ENCODE data around the gene RNLS. TPM values are rescaled to one million over a fixed set of nuclear protein-coding genes. Genes with fewer than 3 reads are reported as not detected.

RNLS gene
- total RNA-seq, 1 experiment from 2014 or later, result 8.7 TPM

DNA sequence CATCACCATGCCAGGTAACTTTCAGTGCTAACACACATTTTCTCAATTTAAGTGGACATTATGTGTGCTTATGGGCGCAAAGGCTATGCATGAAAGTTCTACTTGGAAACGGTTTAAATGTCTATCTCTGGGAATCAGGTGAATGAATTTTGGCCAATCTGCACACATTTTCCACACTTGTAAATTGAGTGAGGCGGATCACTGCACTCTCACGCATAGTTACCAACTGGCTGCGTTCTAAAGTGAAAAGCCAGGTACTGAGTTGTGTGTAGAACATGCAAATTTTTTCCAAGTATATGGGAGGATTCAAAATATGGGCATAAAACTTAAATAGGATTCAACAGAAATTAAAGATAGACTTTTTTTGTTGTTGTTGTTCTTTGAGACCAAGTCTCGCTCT is 323.7 kb downstream of the RNLS start:
- no peaks in the 10 kb centered on the region for H3K4me1 Mint-ChIP-seq
- ChIA-PET POLR2A (no interaction called here), CTCF (no interaction called here)
- DNase-seq (ENCODE audit: low spot score) (no peak), ATAC-seq (no peak)
- peaks cover 4% of the 10 kb centered on the region; the same call in 1 of the 2 replicates for H3K9me3 Mint-ChIP-seq
- no peak overlapping the region for H3K27ac Mint-ChIP-seq
- H3K27me3 Mint-ChIP-seq (ENCODE audit: low read depth), result no peaks in the 10 kb centered on the region; the same call in 1 of the 2 replicates
- TF ChIP-seq ZNF512 (CRISPR knock-in tag; IDR thresholded peaks at IDR 0.05; ENCODE audit: borderline replicate concordance), result no peak
- TF ChIP-seq ZNF232 (CRISPR knock-in tag; IDR thresholded peaks at IDR 0.05), result no peak
- TF ChIP-seq EMX1 (CRISPR knock-in tag; IDR thresholded peaks at IDR 0.05), result no peak
- TF ChIP-seq AFF4 (CRISPR knock-in tag; IDR thresholded peaks at IDR 0.05; ENCODE audit: borderline replicate concordance), result no peak
- TF ChIP-seq TCF7 (CRISPR knock-in tag; IDR thresholded peaks at IDR 0.05; ENCODE audit: low read depth), result no peak
- TF ChIP-seq CREB1 (CRISPR knock-in tag; IDR thresholded peaks at IDR 0.05), result no peak
- TF ChIP-seq TP53 (CRISPR knock-in tag; IDR thresholded peaks at IDR 0.05), result no peak
- TF ChIP-seq CREM (CRISPR knock-in tag; IDR thresholded peaks at IDR 0.05), result no peak
- no peak for TF ChIP-seq ZNF263 (CRISPR knock-in tag; IDR thresholded peaks at IDR 0.05; ENCODE audit: low read depth)
- TF ChIP-seq, protein P1, sequence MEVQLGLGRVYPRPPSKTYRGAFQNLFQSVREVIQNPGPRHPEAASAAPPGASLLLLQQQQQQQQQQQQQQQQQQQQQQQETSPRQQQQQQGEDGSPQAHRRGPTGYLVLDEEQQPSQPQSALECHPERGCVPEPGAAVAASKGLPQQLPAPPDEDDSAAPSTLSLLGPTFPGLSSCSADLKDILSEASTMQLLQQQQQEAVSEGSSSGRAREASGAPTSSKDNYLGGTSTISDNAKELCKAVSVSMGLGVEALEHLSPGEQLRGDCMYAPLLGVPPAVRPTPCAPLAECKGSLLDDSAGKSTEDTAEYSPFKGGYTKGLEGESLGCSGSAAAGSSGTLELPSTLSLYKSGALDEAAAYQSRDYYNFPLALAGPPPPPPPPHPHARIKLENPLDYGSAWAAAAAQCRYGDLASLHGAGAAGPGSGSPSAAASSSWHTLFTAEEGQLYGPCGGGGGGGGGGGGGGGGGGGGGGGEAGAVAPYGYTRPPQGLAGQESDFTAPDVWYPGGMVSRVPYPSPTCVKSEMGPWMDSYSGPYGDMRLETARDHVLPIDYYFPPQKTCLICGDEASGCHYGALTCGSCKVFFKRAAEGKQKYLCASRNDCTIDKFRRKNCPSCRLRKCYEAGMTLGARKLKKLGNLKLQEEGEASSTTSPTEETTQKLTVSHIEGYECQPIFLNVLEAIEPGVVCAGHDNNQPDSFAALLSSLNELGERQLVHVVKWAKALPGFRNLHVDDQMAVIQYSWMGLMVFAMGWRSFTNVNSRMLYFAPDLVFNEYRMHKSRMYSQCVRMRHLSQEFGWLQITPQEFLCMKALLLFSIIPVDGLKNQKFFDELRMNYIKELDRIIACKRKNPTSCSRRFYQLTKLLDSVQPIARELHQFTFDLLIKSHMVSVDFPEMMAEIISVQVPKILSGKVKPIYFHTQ (CRISPR knock-in tag; IDR thresholded peaks at IDR 0.05), result no peak
- TF ChIP-seq SOX15 (CRISPR knock-in tag; IDR thresholded peaks at IDR 0.05), result no peak
- no peak for TF ChIP-seq MAX (CRISPR knock-in tag; IDR thresholded peaks at IDR 0.05)
- TF ChIP-seq ATF2 (CRISPR knock-in tag; IDR thresholded peaks at IDR 0.05; ENCODE audit: borderline replicate concordance, low read depth), result no peak
- TF ChIP-seq E2F1 (CRISPR knock-in tag; IDR thresholded peaks at IDR 0.05), result no peak
- TF ChIP-seq ZNF532 (CRISPR knock-in tag; IDR thresholded peaks at IDR 0.05; ENCODE audit: borderline replicate concordance), result no peak
- TF ChIP-seq, protein P2, sequence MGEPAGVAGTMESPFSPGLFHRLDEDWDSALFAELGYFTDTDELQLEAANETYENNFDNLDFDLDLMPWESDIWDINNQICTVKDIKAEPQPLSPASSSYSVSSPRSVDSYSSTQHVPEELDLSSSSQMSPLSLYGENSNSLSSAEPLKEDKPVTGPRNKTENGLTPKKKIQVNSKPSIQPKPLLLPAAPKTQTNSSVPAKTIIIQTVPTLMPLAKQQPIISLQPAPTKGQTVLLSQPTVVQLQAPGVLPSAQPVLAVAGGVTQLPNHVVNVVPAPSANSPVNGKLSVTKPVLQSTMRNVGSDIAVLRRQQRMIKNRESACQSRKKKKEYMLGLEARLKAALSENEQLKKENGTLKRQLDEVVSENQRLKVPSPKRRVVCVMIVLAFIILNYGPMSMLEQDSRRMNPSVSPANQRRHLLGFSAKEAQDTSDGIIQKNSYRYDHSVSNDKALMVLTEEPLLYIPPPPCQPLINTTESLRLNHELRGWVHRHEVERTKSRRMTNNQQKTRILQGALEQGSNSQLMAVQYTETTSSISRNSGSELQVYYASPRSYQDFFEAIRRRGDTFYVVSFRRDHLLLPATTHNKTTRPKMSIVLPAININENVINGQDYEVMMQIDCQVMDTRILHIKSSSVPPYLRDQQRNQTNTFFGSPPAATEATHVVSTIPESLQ (CRISPR knock-in tag; IDR thresholded peaks at IDR 0.05), result no peak
- TF ChIP-seq ZNF317 (CRISPR knock-in tag; IDR thresholded peaks at IDR 0.05; ENCODE audit: borderline replicate concordance, low read depth), result no peak
- no peak for TF ChIP-seq HMGXB4 (CRISPR knock-in tag; IDR thresholded peaks at IDR 0.05)
- H3K4me3 Mint-ChIP-seq, result no peak overlapping the region
- no peaks in the 10 kb centered on the region for H3K36me3 Mint-ChIP-seq

Data from WTC11 (cell line).